Keratinocyte (primary cell): ENCODE data around the gene MSX2. TPM values are rescaled to one million over a fixed set of nuclear protein-coding genes. Genes with fewer than 3 reads are reported as not detected.

Experiments
- DNase-seq: peaks from one replicate; pipeline ENCODE4 v3.0.0-alpha.2; 2011; ENCODE audit warnings: low read depth, missing footprints, low spot score
- FAIRE-seq: peaks from 2 replicates; lab custom pipeline; 2011; peaks lifted over from hg19 to GRCh38; lab: Jason Lieb, UNC
- H2AFZ ChIP-seq: 2 replicates; pipeline ENCODE4 v1.6.0; 2012; ENCODE audit warnings: low read length, control low read depth, inconsistent platforms; ENCODE audit not compliant: control insufficient read depth
- H3K27ac ChIP-seq: 2 replicates; pipeline ENCODE4 v1.5.1; 2011; ENCODE audit warnings: low read length; ENCODE audit not compliant: control insufficient read depth, insufficient read depth
- H3K27me3 ChIP-seq: 3 replicates; pipeline ENCODE4 v1.6.0; 2011; ENCODE audit warnings: low read length; ENCODE audit not compliant: control insufficient read depth, insufficient read depth; ENCODE audit errors: extremely low read depth
- H3K36me3 ChIP-seq, 2 experiments: 2 replicates in 1 of 2; 3 replicates in 1 of 2; pipeline ENCODE4 v1.5.1; 2011; ENCODE audit warnings: low read length in 2 of 2, mild to moderate bottlenecking in 1 of 2; ENCODE audit not compliant: control insufficient read depth in 2 of 2, insufficient read depth in 2 of 2; ENCODE audit errors: extremely low read depth in 1 of 2
- H3K4me1 ChIP-seq: 3 replicates; pipeline ENCODE4 v1.5.1; 2011; ENCODE audit warnings: low read length; ENCODE audit not compliant: control insufficient read depth, insufficient read depth; ENCODE audit errors: extremely low read depth
- H3K4me2 ChIP-seq: 3 replicates; pipeline ENCODE4 v1.6.0; 2011; ENCODE audit warnings: low read depth, low read length; ENCODE audit not compliant: control insufficient read depth, insufficient read depth; ENCODE audit errors: extremely low read depth
- H3K4me3 ChIP-seq, 3 experiments: fragments of 200-600 bp in 1 of 3; sonication (generic) in 1 of 3; 2 replicates in 2 of 3; 3 replicates in 1 of 3; pipeline ENCODE4 v1.5.1; 2011 to 2016; ENCODE audit warnings: low read length in 3 of 3, mild to moderate bottlenecking in 3 of 3, control low read depth in 2 of 3, inconsistent platforms in 1 of 3, low read depth in 1 of 3, mixed read lengths in 1 of 3, mixed run types in 1 of 3, moderate library complexity in 1 of 3; ENCODE audit not compliant: control insufficient read depth in 2 of 3, insufficient read depth in 2 of 3; ENCODE audit errors: extremely low read depth in 1 of 3
- H3K79me2 ChIP-seq: 2 replicates; pipeline ENCODE4 v1.6.0; 2012; ENCODE audit warnings: low read length; ENCODE audit not compliant: control insufficient read depth, insufficient read depth
- H3K9ac ChIP-seq: 3 replicates; pipeline ENCODE4 v1.6.0; 2011; ENCODE audit warnings: low read length; ENCODE audit not compliant: control insufficient read depth, insufficient read depth; ENCODE audit errors: extremely low read depth
- H3K9me1 ChIP-seq: 3 replicates; pipeline ENCODE4 v1.6.0; 2011; ENCODE audit warnings: low read length; ENCODE audit not compliant: control insufficient read depth, insufficient read depth; ENCODE audit errors: extremely low read depth
- H3K9me3 ChIP-seq: 2 replicates; pipeline ENCODE4 v1.5.1; 2012; ENCODE audit warnings: low read depth, low read length; ENCODE audit not compliant: control insufficient read depth
- H4K20me1 ChIP-seq: 3 replicates; pipeline ENCODE4 v1.6.0; 2011; ENCODE audit warnings: low read length; ENCODE audit not compliant: control insufficient read depth, insufficient read depth; ENCODE audit errors: extremely low read depth
- EZH2 ChIP-seq: IDR thresholded peaks from one replicate; pipeline ENCODE4 v1.6.1; 2012; ENCODE audit warnings: inconsistent platforms, mild to moderate bottlenecking, low read length, moderate library complexity
- dilution Hi-C: fragments of 300-500 bp; cut with MboI; formaldehyde crosslinking; loops from one replicate; pipeline ENCODE4 v1.7.0; 2020; ENCODE audit warnings: low sequenced_read_pairs; ENCODE audit not compliant: extremely low pct_ligation_motif_present
- polyA plus RNA-seq, 5 experiments: library from polyadenylated mRNA; depleted of rRNA in 3 of 5; stranded (reverse) in 3 of 5; stranded (forward) in 1 of 5; unstranded in 1 of 5; fragments of >200 nt; gene quantifications; 1 replicate in 1 of 5; 2 replicates in 3 of 5; 3 replicates in 1 of 5; pipeline versions ENCODE4 v1.2.1 to v1.2.3, GENCODE V29; 2011 to 2012; ENCODE audit warnings: missing spikeins in 2 of 5, low read depth in 1 of 5, low replicate concordance in 1 of 5
- TF ChIP-seq, protein P1 (sequence below), 3 experiments: IDR thresholded peaks in 1 of 3; conservative IDR thresholded peaks in 1 of 3; optimal IDR thresholded peaks in 1 of 3; 2 replicates in 2 of 3; 3 replicates in 1 of 3; pipeline versions ENCODE3 to v1.5.1; 2011; ENCODE audit warnings: low read length in 3 of 3, mild to moderate bottlenecking in 3 of 3, moderate library complexity in 2 of 3, control low read depth in 1 of 3, inconsistent platforms in 1 of 3; ENCODE audit not compliant: insufficient read depth in 2 of 3; ENCODE audit errors: extremely low read depth in 1 of 3

MSX2 gene
- polyA plus RNA-seq, 1 donor (not counting 4 experiments of a cell fraction or from before 2014, with no cell fraction given), result 2.7 TPM

- no peak overlapping the region for H3K27ac ChIP-seq
- no peaks in the 10 kb centered on the region for H3K9me1 ChIP-seq
- no peak overlapping the region for H3K4me2 ChIP-seq
- TF ChIP-seq, protein P1, sequence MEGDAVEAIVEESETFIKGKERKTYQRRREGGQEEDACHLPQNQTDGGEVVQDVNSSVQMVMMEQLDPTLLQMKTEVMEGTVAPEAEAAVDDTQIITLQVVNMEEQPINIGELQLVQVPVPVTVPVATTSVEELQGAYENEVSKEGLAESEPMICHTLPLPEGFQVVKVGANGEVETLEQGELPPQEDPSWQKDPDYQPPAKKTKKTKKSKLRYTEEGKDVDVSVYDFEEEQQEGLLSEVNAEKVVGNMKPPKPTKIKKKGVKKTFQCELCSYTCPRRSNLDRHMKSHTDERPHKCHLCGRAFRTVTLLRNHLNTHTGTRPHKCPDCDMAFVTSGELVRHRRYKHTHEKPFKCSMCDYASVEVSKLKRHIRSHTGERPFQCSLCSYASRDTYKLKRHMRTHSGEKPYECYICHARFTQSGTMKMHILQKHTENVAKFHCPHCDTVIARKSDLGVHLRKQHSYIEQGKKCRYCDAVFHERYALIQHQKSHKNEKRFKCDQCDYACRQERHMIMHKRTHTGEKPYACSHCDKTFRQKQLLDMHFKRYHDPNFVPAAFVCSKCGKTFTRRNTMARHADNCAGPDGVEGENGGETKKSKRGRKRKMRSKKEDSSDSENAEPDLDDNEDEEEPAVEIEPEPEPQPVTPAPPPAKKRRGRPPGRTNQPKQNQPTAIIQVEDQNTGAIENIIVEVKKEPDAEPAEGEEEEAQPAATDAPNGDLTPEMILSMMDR (optimal IDR thresholded peaks at IDR 0.05 in 1 of 3, IDR thresholded peaks at IDR 0.05 in 1 of 3, conservative IDR thresholded peaks at IDR 0.05 in 1 of 3; ENCODE audit: extremely low read depth in 1 of 3, insufficient read depth in 2 of 3, low read length in 3 of 3), result no peak
- no peak for TF ChIP-seq EZH2
- no peak overlapping the region for H3K9ac ChIP-seq
- H2AFZ ChIP-seq, result no peak overlapping the region
- no peak for DNase-seq
- no peaks in the 10 kb centered on the region for H3K9me3 ChIP-seq
- no peaks in the 10 kb centered on the region for H3K36me3 ChIP-seq
- no peaks in the 10 kb centered on the region for H3K79me2 ChIP-seq
- H3K27me3 ChIP-seq, result no peaks in the 10 kb centered on the region
- no peak overlapping the region for H3K4me3 ChIP-seq
- H4K20me1 ChIP-seq, result no peaks in the 10 kb centered on the region
- dilution Hi-C loops, result no loop called here
- no peaks in the 10 kb centered on the region for H3K4me1 ChIP-seq
- FAIRE-seq, result no peak
These were observed 43.3 kb downstream of the MSX2 start for GRCh38 chr5:174767670-174768069.

- no peak overlapping the region for H3K4me2 ChIP-seq
- H3K9me1 ChIP-seq, result no peaks in the 10 kb centered on the region
- TF ChIP-seq, protein P1 (optimal IDR thresholded peaks at IDR 0.05 in 1 of 3, IDR thresholded peaks at IDR 0.05 in 1 of 3, conservative IDR thresholded peaks at IDR 0.05 in 1 of 3; ENCODE audit: extremely low read depth in 1 of 3, insufficient read depth in 2 of 3, low read length in 3 of 3), result no peak
- TF ChIP-seq EZH2, result no peak
- no peaks in the 10 kb centered on the region for H3K9me3 ChIP-seq
- no peaks in the 10 kb centered on the region for H3K36me3 ChIP-seq
- no peaks in the 10 kb centered on the region for H3K79me2 ChIP-seq
- H3K4me3 ChIP-seq, result no peak overlapping the region
- H2AFZ ChIP-seq, result no peak overlapping the region
- dilution Hi-C loops, result no loop called here
- FAIRE-seq, result no peak
- no peak overlapping the region for H3K9ac ChIP-seq
- no peaks in the 10 kb centered on the region for H4K20me1 ChIP-seq
- H3K27me3 ChIP-seq, result no peaks in the 10 kb centered on the region
- no peak for DNase-seq
- H3K27ac ChIP-seq, result no peak overlapping the region
- no peaks in the 10 kb centered on the region for H3K4me1 ChIP-seq
These were observed 44.6 kb downstream of the MSX2 start for GRCh38 chr5:174769005-174769404.
